GM23338 (cell line): Measurements from ENCODE around the gene NCAPH2. TPM values are rescaled to one million over a fixed set of nuclear protein-coding genes. Genes with fewer than 3 reads are reported as not detected.

Experiments
- ATAC-seq: fragments of 200-7000 bp; cut with Tn5 transposase; 3 replicates; pipeline ENCODE4 v1.9.1; 2020
- DNase-seq: peaks from one replicate; pipeline ENCODE4 v3.0.0-alpha.2; 2015; ENCODE audit warnings: low spot score
- H2AFZ ChIP-seq: fragments of 200-600 bp; sonication (generic); 2 replicates; pipeline ENCODE4 v1.8.0; 2016; ENCODE audit warnings: antibody characterized with exemption, mild to moderate bottlenecking, moderate library complexity
- H3F3A ChIP-seq: fragments of 200-600 bp; sonication (generic); replicated peaks from 2 replicates; pipeline ENCODE4 v1.8.0; 2017; ENCODE audit warnings: antibody characterized with exemption, mixed run types, low read depth
- H3K27ac ChIP-seq: fragments of 200-600 bp; sonication (generic); 2 replicates; pipeline ENCODE4 v1.6.1; 2016; ENCODE audit warnings: low read depth
- H3K27me3 ChIP-seq: fragments of 200-600 bp; sonication (generic); 2 replicates; pipeline ENCODE4 v1.8.0; 2016; ENCODE audit warnings: mild to moderate bottlenecking, mixed run types, moderate library complexity; ENCODE audit not compliant: insufficient read depth
- H3K36me3 ChIP-seq: fragments of 200-600 bp; sonication (generic); 2 replicates; pipeline ENCODE4 v1.8.0; 2016; ENCODE audit warnings: mild to moderate bottlenecking; ENCODE audit not compliant: insufficient read depth
- H3K4me1 ChIP-seq: fragments of 200-600 bp; sonication (generic); 2 replicates; pipeline ENCODE4 v1.8.0; 2016; ENCODE audit warnings: mild to moderate bottlenecking, moderate library complexity; ENCODE audit not compliant: insufficient read depth
- H3K4me2 ChIP-seq: fragments of 200-600 bp; sonication (generic); 2 replicates; pipeline ENCODE4 v1.7.1; 2017; ENCODE audit warnings: mixed run types
- H3K4me3 ChIP-seq: fragments of 200-600 bp; sonication (generic); 2 replicates; pipeline ENCODE4 v1.6.1; 2016; ENCODE audit warnings: mixed run types
- H3K79me2 ChIP-seq: fragments of 200-600 bp; sonication (generic); replicated peaks from 2 replicates; pipeline ENCODE4 v1.8.0; 2017; ENCODE audit warnings: mild to moderate bottlenecking; ENCODE audit not compliant: insufficient read depth
- H3K9me2 ChIP-seq: fragments of 200-600 bp; sonication (generic); 2 replicates; pipeline ENCODE4 v1.8.0; 2017; ENCODE audit not compliant: insufficient read depth
- H4K20me1 ChIP-seq: fragments of 200-600 bp; sonication (generic); replicated peaks from 2 replicates; pipeline ENCODE4 v1.8.0; 2017; ENCODE audit warnings: mild to moderate bottlenecking; ENCODE audit not compliant: insufficient read depth
- H3K27ac Mint-ChIP-seq: 2 replicates; pipeline ENCODE4 v1.8.0; 2020; ENCODE audit warnings: inconsistent platforms, mild to moderate bottlenecking, moderate library complexity, mixed read lengths
- H3K27me3 Mint-ChIP-seq: 3 replicates; pipeline ENCODE4 v1.8.0; 2022; ENCODE audit warnings: low read depth, mild to moderate bottlenecking, moderate library complexity, mixed read lengths, inconsistent platforms; ENCODE audit not compliant: insufficient read depth, poor library complexity
- H3K36me3 Mint-ChIP-seq: 3 replicates; pipeline ENCODE4 v1.8.0; 2021; ENCODE audit warnings: low read depth, mild to moderate bottlenecking, inconsistent platforms, moderate library complexity, mixed read lengths
- H3K4me1 Mint-ChIP-seq: 3 replicates; pipeline ENCODE4 v1.8.0; 2020; ENCODE audit warnings: mild to moderate bottlenecking, inconsistent platforms, mixed read lengths
- H3K4me3 Mint-ChIP-seq: 3 replicates; pipeline ENCODE4 v1.8.0; 2021; ENCODE audit warnings: moderate library complexity, mild to moderate bottlenecking, inconsistent platforms, mixed read lengths
- H3K9me3 Mint-ChIP-seq: 3 replicates; pipeline ENCODE4 v1.8.0; 2020; ENCODE audit warnings: moderate library complexity, mild to moderate bottlenecking, inconsistent platforms, mixed read lengths
- CREB1 ChIP-seq: fragments of 250-450 bp; sonication (Bioruptor Pico); IDR thresholded peaks from 2 replicates; pipeline ENCODE4 v1.5.0; 2020; ENCODE audit warnings: low read depth, mild to moderate bottlenecking, moderate library complexity
- ETS1 ChIP-seq: IDR thresholded peaks from 2 replicates; pipeline ENCODE4 v1.6.1; 2016; ENCODE audit warnings: antibody characterized with exemption
- EZH2 ChIP-seq: fragments of 200-600 bp; sonication (generic); IDR thresholded peaks from one replicate; pipeline ENCODE4 v1.8.0; 2017; ENCODE audit warnings: antibody characterized with exemption, mild to moderate bottlenecking, low read depth; ENCODE audit not compliant: unreplicated experiment
- JUNB ChIP-seq: IDR thresholded peaks from one replicate; pipeline ENCODE4 v1.6.1; 2016; ENCODE audit warnings: antibody characterized with exemption; ENCODE audit not compliant: unreplicated experiment
- NANOG ChIP-seq: IDR thresholded peaks from 2 replicates; pipeline ENCODE4 v1.6.1; 2016; ENCODE audit warnings: antibody characterized with exemption, borderline replicate concordance
- POLR2AphosphoS5 ChIP-seq: IDR thresholded peaks from 2 replicates; pipeline ENCODE4 v1.6.1; 2016; ENCODE audit warnings: antibody characterized with exemption, low read depth
- REST ChIP-seq: IDR thresholded peaks from one replicate; pipeline ENCODE4 v1.6.1; 2018; ENCODE audit warnings: antibody characterized with exemption; ENCODE audit not compliant: unreplicated experiment
- STAT1 ChIP-seq: IDR thresholded peaks from one replicate; pipeline ENCODE4 v1.6.1; 2016; ENCODE audit warnings: antibody characterized with exemption; ENCODE audit not compliant: unreplicated experiment
- ZNF114 ChIP-seq: fragments of 250-450 bp; sonication (Bioruptor Pico); IDR thresholded peaks from 2 replicates; pipeline ENCODE4 v1.5.0; 2020; ENCODE audit warnings: mild to moderate bottlenecking, moderate library complexity
- ZNF331 ChIP-seq: fragments of 250-450 bp; sonication (Bioruptor Pico); IDR thresholded peaks from 2 replicates; pipeline ENCODE4 v1.5.0; 2020; ENCODE audit warnings: low read depth, mild to moderate bottlenecking, moderate library complexity
- ZNF462 ChIP-seq: fragments of 250-450 bp; sonication (Bioruptor Pico); IDR thresholded peaks from 2 replicates; pipeline ENCODE4 v1.5.0; 2020; ENCODE audit warnings: mild to moderate bottlenecking, moderate library complexity
- polyA plus RNA-seq: library from polyadenylated mRNA; unstranded; fragments of >200 nt; fragmentation: Nextera tagmentation; extraction: Ambion mirVana; gene quantifications from 2 replicates; pipeline ENCODE4 v1.2.1, GENCODE V29; 2016
- total RNA-seq: library from RNA; depleted of rRNA; stranded (reverse); fragments of >200 nt; shearing (Covaris generic); gene quantifications from 2 replicates; pipeline ENCODE4 v1.2.3, GENCODE V29; 2014
- TF ChIP-seq, protein P1 (sequence below), 2 experiments: fragments of 200-600 bp in 1 of 2; sonication (generic) in 1 of 2; conservative IDR thresholded peaks; 2 replicates each; pipeline versions ENCODE4 v1.5.1 to v1.6.1; 2016 to 2017; ENCODE audit warnings: antibody characterized with exemption in 2 of 2, low read depth in 2 of 2, mild to moderate bottlenecking in 2 of 2, moderate library complexity in 1 of 2

NCAPH2 gene
- total and polyA plus RNA-seq, 2 experiments from 2014 or later = 52.2 to 76.1 TPM

- DNase-seq = no peak
- no peak for ATAC-seq
These were observed 38.6 kb downstream of the NCAPH2 start for GRCh38 chr22:50546326-50547262.

More at GRCh38 chr22:50546326-50547262, 38.6 kb downstream of the NCAPH2 start:
- H3K4me1 ChIP-seq = no peaks in the 10 kb centered on the region; the same call in 1 of the 2 replicates
- Mint-ChIP-seq H3K4me3 (no peak overlapping the region), H3K36me3 (no peaks in the 10 kb centered on the region), H3K9me3 (no peaks in the 10 kb centered on the region), H3K4me1 (no peaks in the 10 kb centered on the region), H3K27ac (no peak overlapping the region), H3K27me3 (peaks cover 39% of the 10 kb centered on the region)
- TF ChIP-seq, protein P1, sequence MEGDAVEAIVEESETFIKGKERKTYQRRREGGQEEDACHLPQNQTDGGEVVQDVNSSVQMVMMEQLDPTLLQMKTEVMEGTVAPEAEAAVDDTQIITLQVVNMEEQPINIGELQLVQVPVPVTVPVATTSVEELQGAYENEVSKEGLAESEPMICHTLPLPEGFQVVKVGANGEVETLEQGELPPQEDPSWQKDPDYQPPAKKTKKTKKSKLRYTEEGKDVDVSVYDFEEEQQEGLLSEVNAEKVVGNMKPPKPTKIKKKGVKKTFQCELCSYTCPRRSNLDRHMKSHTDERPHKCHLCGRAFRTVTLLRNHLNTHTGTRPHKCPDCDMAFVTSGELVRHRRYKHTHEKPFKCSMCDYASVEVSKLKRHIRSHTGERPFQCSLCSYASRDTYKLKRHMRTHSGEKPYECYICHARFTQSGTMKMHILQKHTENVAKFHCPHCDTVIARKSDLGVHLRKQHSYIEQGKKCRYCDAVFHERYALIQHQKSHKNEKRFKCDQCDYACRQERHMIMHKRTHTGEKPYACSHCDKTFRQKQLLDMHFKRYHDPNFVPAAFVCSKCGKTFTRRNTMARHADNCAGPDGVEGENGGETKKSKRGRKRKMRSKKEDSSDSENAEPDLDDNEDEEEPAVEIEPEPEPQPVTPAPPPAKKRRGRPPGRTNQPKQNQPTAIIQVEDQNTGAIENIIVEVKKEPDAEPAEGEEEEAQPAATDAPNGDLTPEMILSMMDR (conservative IDR thresholded peaks at IDR 0.05; ENCODE audit: low read depth in 2 of 2) = no peak
- TF ChIP-seq STAT1 (no peak), ZNF114 (no peak), ZNF331 (CRISPR knock-in tag) (no peak), JUNB (no peak), REST (no peak), POLR2AphosphoS5 (no peak), EZH2 (no peak), CREB1 (CRISPR knock-in tag) (no peak), NANOG (no peak), ETS1 (no peak), ZNF462 (no peak)
- H3K4me2 ChIP-seq = no peak overlapping the region
- no peaks in the 10 kb centered on the region for H3K9me2 ChIP-seq
- no peak overlapping the region for H3K4me3 ChIP-seq
- no peaks in the 10 kb centered on the region for H3K36me3 ChIP-seq
- H3K27ac ChIP-seq = no peak overlapping the region
- no peak overlapping the region for H2AFZ ChIP-seq
- no peaks in the 10 kb centered on the region for H3K79me2 ChIP-seq
- H4K20me1 ChIP-seq = no peaks in the 10 kb centered on the region
- peaks cover 7% of the 10 kb centered on the region; the same call in 1 of the 2 replicates for H3F3A ChIP-seq
- peaks cover 39% of the 10 kb centered on the region for H3K27me3 ChIP-seq
